HL-60 (cell line): ENCODE measurements around the gene SMG9.

ENCODE experiments used
- DNase-seq, 2 experiments: peaks; one replicate each; pipeline ENCODE4 v3.0.0-alpha.2; 2010 to 2020; ENCODE audit warnings: low read depth in 1 of 2, low spot score in 1 of 2
- H3K27ac ChIP-seq: fragments of 250-450 bp; sonication (Bioruptor Pico); replicated peaks from 2 replicates; pipeline ENCODE4 v1.5.1; 2020; ENCODE audit warnings: mild to moderate bottlenecking, moderate library complexity
- H3K27me3 ChIP-seq: fragments of 250-450 bp; sonication (Bioruptor Pico); 2 replicates; pipeline ENCODE4 v1.5.1; 2021; ENCODE audit warnings: mild to moderate bottlenecking, moderate library complexity; ENCODE audit not compliant: insufficient read depth, poor library complexity, severe bottlenecking
- H3K4me3 ChIP-seq: replicated peaks from 2 replicates; pipeline ENCODE4 v1.5.1; 2011; ENCODE audit warnings: mild to moderate bottlenecking, control low read depth, low read length; ENCODE audit not compliant: insufficient read depth
- GABPA ChIP-seq: IDR thresholded peaks from 2 replicates; pipeline ENCODE4 v1.6.1; 2012; ENCODE audit warnings: low read depth
- POLR2AphosphoS5 ChIP-seq: IDR thresholded peaks from 2 replicates; pipeline ENCODE4 v1.6.1; 2012; ENCODE audit warnings: low read depth
- REST ChIP-seq: IDR thresholded peaks from 2 replicates; pipeline ENCODE4 v1.6.1; 2012; ENCODE audit warnings: low read depth; ENCODE audit not compliant: insufficient replicate concordance
- SPI1 ChIP-seq: IDR thresholded peaks from 2 replicates; pipeline ENCODE4 v1.6.1; 2012; ENCODE audit warnings: low read depth, mild to moderate bottlenecking, borderline replicate concordance
- TF ChIP-seq, protein P1 (sequence below): IDR thresholded peaks from one replicate; pipeline ENCODE4 v1.5.1; 2011; ENCODE audit warnings: low read length, control low read depth, inconsistent platforms; ENCODE audit not compliant: insufficient read depth

The SMG9 gene

DNA sequence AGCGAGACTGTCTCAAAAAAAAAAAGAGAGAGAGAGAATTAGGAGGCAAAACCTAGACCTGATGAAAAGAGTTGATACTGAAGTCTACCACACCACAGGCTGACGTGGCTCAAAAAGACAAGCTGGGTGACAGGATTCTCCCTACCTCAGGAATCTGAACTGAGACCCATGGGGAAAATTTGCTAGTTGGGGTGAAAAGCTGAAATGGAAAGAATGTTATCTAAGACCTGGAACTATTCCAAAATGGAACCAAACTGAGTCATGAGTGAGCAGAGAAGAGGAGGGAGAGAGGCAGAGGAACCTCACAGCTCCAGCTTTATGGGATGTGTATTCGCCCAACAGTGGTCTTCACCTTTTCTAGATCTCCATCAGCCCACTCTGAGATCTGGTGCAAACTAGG is 11.7 kb downstream of the SMG9 start:
- no peak for DNase-seq
- no peak overlapping the region for H3K27ac ChIP-seq
- H3K4me3 ChIP-seq = no peak overlapping the region
- H3K27me3 ChIP-seq = no peaks in the 10 kb centered on the region
- TF ChIP-seq SPI1 (no peak), POLR2AphosphoS5 (no peak), REST (no peak), GABPA (no peak)
- TF ChIP-seq, protein P1, sequence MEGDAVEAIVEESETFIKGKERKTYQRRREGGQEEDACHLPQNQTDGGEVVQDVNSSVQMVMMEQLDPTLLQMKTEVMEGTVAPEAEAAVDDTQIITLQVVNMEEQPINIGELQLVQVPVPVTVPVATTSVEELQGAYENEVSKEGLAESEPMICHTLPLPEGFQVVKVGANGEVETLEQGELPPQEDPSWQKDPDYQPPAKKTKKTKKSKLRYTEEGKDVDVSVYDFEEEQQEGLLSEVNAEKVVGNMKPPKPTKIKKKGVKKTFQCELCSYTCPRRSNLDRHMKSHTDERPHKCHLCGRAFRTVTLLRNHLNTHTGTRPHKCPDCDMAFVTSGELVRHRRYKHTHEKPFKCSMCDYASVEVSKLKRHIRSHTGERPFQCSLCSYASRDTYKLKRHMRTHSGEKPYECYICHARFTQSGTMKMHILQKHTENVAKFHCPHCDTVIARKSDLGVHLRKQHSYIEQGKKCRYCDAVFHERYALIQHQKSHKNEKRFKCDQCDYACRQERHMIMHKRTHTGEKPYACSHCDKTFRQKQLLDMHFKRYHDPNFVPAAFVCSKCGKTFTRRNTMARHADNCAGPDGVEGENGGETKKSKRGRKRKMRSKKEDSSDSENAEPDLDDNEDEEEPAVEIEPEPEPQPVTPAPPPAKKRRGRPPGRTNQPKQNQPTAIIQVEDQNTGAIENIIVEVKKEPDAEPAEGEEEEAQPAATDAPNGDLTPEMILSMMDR = no peak

GRCh38 chr19:43741075-43741825 is 13.5 kb downstream of the SMG9 start:
- H3K27me3 ChIP-seq = no peaks in the 10 kb centered on the region
- no peak for TF ChIP-seq SPI1
- TF ChIP-seq REST = no peak
- no peak for TF ChIP-seq POLR2AphosphoS5
- TF ChIP-seq, protein P1 = no peak
- no peak for TF ChIP-seq GABPA
- DNase-seq = no peak
- H3K4me3 ChIP-seq = no peak overlapping the region
- no peak overlapping the region for H3K27ac ChIP-seq

GRCh38 chr19:43739439-43740235 is 15.1 kb downstream of the SMG9 start:
- no peak for DNase-seq
- no peak overlapping the region for H3K4me3 ChIP-seq
- H3K27ac ChIP-seq = no peak overlapping the region
- no peaks in the 10 kb centered on the region for H3K27me3 ChIP-seq
- TF ChIP-seq SPI1 (no peak), GABPA (no peak), POLR2AphosphoS5 (no peak), REST (no peak)
- TF ChIP-seq, protein P1 = no peak
